ENCODE data around the gene UBTF.
A peak's percentile ranks its signal among the peaks of the same experiment; 100 is the strongest.

Gene UBTF

GRCh38 chr17:44219108-44219615, 313 bp downstream of the UBTF start (continued):
- TF ChIP-seq ZBTB6 (tag by site-specific recombination; IDR thresholded peaks at IDR 0.05), result peak; percentile 21; the same call in 1 of the 2 replicates
- TF ChIP-seq ZNF544 (tag by site-specific recombination; IDR thresholded peaks at IDR 0.05), result no peak
- no peak for TF ChIP-seq ZFHX2 (tag by site-specific recombination; conservative IDR thresholded peaks at IDR 0.05)
- peak; percentile 75 for TF ChIP-seq ZNF561 (tag by site-specific recombination; IDR thresholded peaks at IDR 0.05; ENCODE audit: borderline replicate concordance)

GRCh38 chr17:44218344-44219107, 949 bp downstream of the UBTF start:
- ChIA-PET CTCF (interaction anchor here (0.6 to 4.4 kb wide), 9 partner anchors 11 to 122 kb away, joined by 3 to 33 read pairs (median 3); partner anchors contain the start of gene ATXN7L3), POLR2A (interaction anchor here (0.5 to 1.3 kb wide), 18 partner anchors 9 to 386 kb away, joined by 3 to 13 read pairs (median 4); partner anchors contain the start of genes HDAC5, MPP3, RUNDC3A and SLC25A39)
- Histone ChIP-seq H3K27ac (ENCODE audit: extremely low read depth, low read depth, low read length) (peak overlapping the region; percentile 100), H3K36me3 (ENCODE audit: control insufficient read depth in 2 of 2, insufficient read depth in 1 of 2, low read length in 2 of 2) (peaks cover 14 to 39% of the 10 kb centered on the region in 2 experiments; a peak in 2 of 3 replicates), H3K9me3 (ENCODE audit: control insufficient read depth, insufficient read depth, low read depth, low read length) (no peaks in the 10 kb centered on the region), H3K4me1 (ENCODE audit: control insufficient read depth, insufficient read depth, low read length) (peaks cover 11% of the 10 kb centered on the region), H3K4me3 (ENCODE audit: low read depth, low read length) (peak overlapping the region; percentile 79)
- TF ChIP-seq ZBTB10 (tag by site-specific recombination; IDR thresholded peaks at IDR 0.05), result no peak
- no peak for TF ChIP-seq ZNF366 (tag by site-specific recombination; conservative IDR thresholded peaks at IDR 0.05)
- 0 out of 2 replicates have a peak, but pooled peaks have one; percentile 68 for TF ChIP-seq ZEB2 (tag by site-specific recombination; IDR thresholded peaks at IDR 0.05)
- no peak for TF ChIP-seq ZNF670 (tag by site-specific recombination; IDR thresholded peaks at IDR 0.05; ENCODE audit: low read depth)
- peak; percentile 68; the same call in 1 of the 2 replicates for TF ChIP-seq ZXDB (tag by site-specific recombination; IDR thresholded peaks at IDR 0.05)
- TF ChIP-seq ZNF639 (tag by site-specific recombination; IDR thresholded peaks at IDR 0.05), result no peak
- no peak for TF ChIP-seq ZNF140 (tag by site-specific recombination; IDR thresholded peaks at IDR 0.05)
- TF ChIP-seq ZBTB8A (tag by site-specific recombination; IDR thresholded peaks at IDR 0.05), result peak; percentile 85
- TF ChIP-seq ZNF654 (tag by site-specific recombination; IDR thresholded peaks at IDR 0.05; ENCODE audit: low read depth), result no peak
- no peak for TF ChIP-seq ZSCAN5A (tag by site-specific recombination; IDR thresholded peaks at IDR 0.05)
- no peak for TF ChIP-seq ZBTB6 (tag by site-specific recombination; IDR thresholded peaks at IDR 0.05)
- TF ChIP-seq SCRT1 (tag by site-specific recombination; IDR thresholded peaks at IDR 0.05; ENCODE audit: borderline replicate concordance), result no peak
- TF ChIP-seq ZNF416 (tag by site-specific recombination; IDR thresholded peaks at IDR 0.05), result no peak
- TF ChIP-seq ZNF623 (tag by site-specific recombination; IDR thresholded peaks at IDR 0.05), result no peak
- TF ChIP-seq SP7 (tag by site-specific recombination; IDR thresholded peaks at IDR 0.05), result peak; percentile 27; the same call in 1 of the 2 replicates
- no peak for TF ChIP-seq GLI2 (tag by site-specific recombination; IDR thresholded peaks at IDR 0.05; ENCODE audit: borderline replicate concordance, low read depth)
- TF ChIP-seq ZNF391 (tag by site-specific recombination; IDR thresholded peaks at IDR 0.05; ENCODE audit: borderline replicate concordance, low read depth), result no peak
- no peak for TF ChIP-seq ZNF184 (tag by site-specific recombination; IDR thresholded peaks at IDR 0.05)
- no peak for TF ChIP-seq ZBTB17 (tag by site-specific recombination; IDR thresholded peaks at IDR 0.05)
- no peak for TF ChIP-seq ZNF501 (tag by site-specific recombination; IDR thresholded peaks at IDR 0.05)
- TF ChIP-seq ZNF18 (tag by site-specific recombination; IDR thresholded peaks at IDR 0.05), result no peak
- no peak for TF ChIP-seq ZNF521 (tag by site-specific recombination; IDR thresholded peaks at IDR 0.05)

Data from HEK293 (cell line).